KMS-11 (cell line): Measurements from ENCODE around the gene PRSS8.

ENCODE experiments used
- H2AFZ ChIP-seq: fragments of 200-600 bp; sonication (generic); 2 replicates; pipeline ENCODE4 v1.6.1; 2016; ENCODE audit warnings: antibody characterized with exemption, mixed run types, low read depth
- H3K27ac ChIP-seq: fragments of 200-600 bp; sonication (generic); 2 replicates; pipeline ENCODE4 v1.6.1; 2016; ENCODE audit warnings: mild to moderate bottlenecking, mixed run types
- H3K27me3 ChIP-seq: fragments of 200-600 bp; sonication (generic); 2 replicates; pipeline ENCODE4 v1.6.1; 2017; ENCODE audit warnings: mild to moderate bottlenecking, low read depth, mixed run types, moderate library complexity; ENCODE audit not compliant: insufficient read depth
- H3K36me3 ChIP-seq: fragments of 200-600 bp; sonication (generic); 2 replicates; pipeline ENCODE4 v1.6.1; 2017; ENCODE audit warnings: mild to moderate bottlenecking, mixed run types; ENCODE audit not compliant: insufficient read depth
- H3K4me1 ChIP-seq: fragments of 200-600 bp; sonication (generic); 2 replicates; pipeline ENCODE4 v1.6.1; 2016; ENCODE audit warnings: mild to moderate bottlenecking, low read depth, mixed run types; ENCODE audit not compliant: poor library complexity, severe bottlenecking
- H3K4me2 ChIP-seq: fragments of 200-600 bp; sonication (generic); 2 replicates; pipeline ENCODE4 v1.7.0; 2016; ENCODE audit warnings: mild to moderate bottlenecking, mixed run types
- H3K4me3 ChIP-seq: fragments of 200-600 bp; sonication (generic); IDR thresholded peaks from 2 replicates; pipeline ENCODE4 v1.6.1; 2017; ENCODE audit warnings: low read depth, low read length, mixed read lengths; ENCODE audit not compliant: insufficient read depth
- H3K79me2 ChIP-seq: fragments of 200-600 bp; sonication (generic); 2 replicates; pipeline ENCODE4 v1.6.1; 2016; ENCODE audit warnings: low read depth, mixed run types; ENCODE audit not compliant: insufficient read depth
- H3K9ac ChIP-seq: fragments of 200-600 bp; sonication (generic); 2 replicates; pipeline ENCODE4 v1.6.1; 2016; ENCODE audit warnings: mild to moderate bottlenecking, mixed run types
- H4K20me1 ChIP-seq: fragments of 200-600 bp; sonication (generic); 2 replicates; pipeline ENCODE4 v1.6.1; 2016; ENCODE audit warnings: mild to moderate bottlenecking, mixed run types; ENCODE audit not compliant: insufficient read depth
- TF ChIP-seq, protein P1 (sequence below): fragments of 200-600 bp; sonication (generic); conservative IDR thresholded peaks from 2 replicates; pipeline ENCODE4 v1.6.1; 2017; ENCODE audit warnings: low read depth, mild to moderate bottlenecking, antibody characterized with exemption, low read length, moderate library complexity, mixed read lengths

Gene PRSS8

DNA sequence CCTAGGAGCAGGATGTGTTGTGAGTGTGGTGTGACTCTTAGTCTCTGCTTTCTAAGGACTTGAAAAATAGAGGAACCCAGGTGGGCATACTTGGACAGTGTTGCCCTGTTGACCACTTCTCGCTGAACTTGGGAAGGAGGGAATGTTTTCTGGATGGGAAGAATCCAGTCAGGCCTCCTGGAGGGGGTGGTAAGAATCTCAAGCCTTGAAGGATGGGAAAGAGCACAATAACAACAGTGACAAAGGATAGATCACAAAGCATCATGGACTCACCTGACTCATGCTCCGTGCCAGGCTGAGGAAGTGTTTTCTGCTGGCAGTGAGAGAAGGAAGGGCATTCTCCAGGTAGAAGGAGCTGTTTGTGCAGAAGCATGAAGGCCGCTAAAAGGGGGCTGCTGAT lies 9.7 kb downstream of the PRSS8 start:
- Histone ChIP-seq H3K4me1 (no peaks in the 10 kb centered on the region), H3K27ac (no peak overlapping the region), H3K36me3 (no peaks in the 10 kb centered on the region), H3K27me3 (no peaks in the 10 kb centered on the region), H3K4me2 (no peak overlapping the region), H3K9ac (no peak overlapping the region), H2AFZ (no peak overlapping the region), H3K4me3 (no peak overlapping the region), H3K79me2 (no peaks in the 10 kb centered on the region), H4K20me1 (no peaks in the 10 kb centered on the region)
- TF ChIP-seq, protein P1, sequence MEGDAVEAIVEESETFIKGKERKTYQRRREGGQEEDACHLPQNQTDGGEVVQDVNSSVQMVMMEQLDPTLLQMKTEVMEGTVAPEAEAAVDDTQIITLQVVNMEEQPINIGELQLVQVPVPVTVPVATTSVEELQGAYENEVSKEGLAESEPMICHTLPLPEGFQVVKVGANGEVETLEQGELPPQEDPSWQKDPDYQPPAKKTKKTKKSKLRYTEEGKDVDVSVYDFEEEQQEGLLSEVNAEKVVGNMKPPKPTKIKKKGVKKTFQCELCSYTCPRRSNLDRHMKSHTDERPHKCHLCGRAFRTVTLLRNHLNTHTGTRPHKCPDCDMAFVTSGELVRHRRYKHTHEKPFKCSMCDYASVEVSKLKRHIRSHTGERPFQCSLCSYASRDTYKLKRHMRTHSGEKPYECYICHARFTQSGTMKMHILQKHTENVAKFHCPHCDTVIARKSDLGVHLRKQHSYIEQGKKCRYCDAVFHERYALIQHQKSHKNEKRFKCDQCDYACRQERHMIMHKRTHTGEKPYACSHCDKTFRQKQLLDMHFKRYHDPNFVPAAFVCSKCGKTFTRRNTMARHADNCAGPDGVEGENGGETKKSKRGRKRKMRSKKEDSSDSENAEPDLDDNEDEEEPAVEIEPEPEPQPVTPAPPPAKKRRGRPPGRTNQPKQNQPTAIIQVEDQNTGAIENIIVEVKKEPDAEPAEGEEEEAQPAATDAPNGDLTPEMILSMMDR: no peak

- H4K20me1 ChIP-seq: no peaks in the 10 kb centered on the region
- H2AFZ ChIP-seq: no peak overlapping the region
- no peak overlapping the region for H3K4me2 ChIP-seq
- no peak overlapping the region for H3K4me3 ChIP-seq
- no peak overlapping the region for H3K9ac ChIP-seq
- no peaks in the 10 kb centered on the region; the same call in 1 of the 2 replicates for H3K36me3 ChIP-seq
- H3K79me2 ChIP-seq: peaks cover 15% of the 10 kb centered on the region
- H3K4me1 ChIP-seq: peaks cover 10% of the 10 kb centered on the region
- TF ChIP-seq, protein P1: no peak
- no peaks in the 10 kb centered on the region for H3K27me3 ChIP-seq
- H3K27ac ChIP-seq: no peak overlapping the region
These were observed 15.4 kb downstream of the PRSS8 start for GRCh38 chr16:31120129-31120528.

DNA sequence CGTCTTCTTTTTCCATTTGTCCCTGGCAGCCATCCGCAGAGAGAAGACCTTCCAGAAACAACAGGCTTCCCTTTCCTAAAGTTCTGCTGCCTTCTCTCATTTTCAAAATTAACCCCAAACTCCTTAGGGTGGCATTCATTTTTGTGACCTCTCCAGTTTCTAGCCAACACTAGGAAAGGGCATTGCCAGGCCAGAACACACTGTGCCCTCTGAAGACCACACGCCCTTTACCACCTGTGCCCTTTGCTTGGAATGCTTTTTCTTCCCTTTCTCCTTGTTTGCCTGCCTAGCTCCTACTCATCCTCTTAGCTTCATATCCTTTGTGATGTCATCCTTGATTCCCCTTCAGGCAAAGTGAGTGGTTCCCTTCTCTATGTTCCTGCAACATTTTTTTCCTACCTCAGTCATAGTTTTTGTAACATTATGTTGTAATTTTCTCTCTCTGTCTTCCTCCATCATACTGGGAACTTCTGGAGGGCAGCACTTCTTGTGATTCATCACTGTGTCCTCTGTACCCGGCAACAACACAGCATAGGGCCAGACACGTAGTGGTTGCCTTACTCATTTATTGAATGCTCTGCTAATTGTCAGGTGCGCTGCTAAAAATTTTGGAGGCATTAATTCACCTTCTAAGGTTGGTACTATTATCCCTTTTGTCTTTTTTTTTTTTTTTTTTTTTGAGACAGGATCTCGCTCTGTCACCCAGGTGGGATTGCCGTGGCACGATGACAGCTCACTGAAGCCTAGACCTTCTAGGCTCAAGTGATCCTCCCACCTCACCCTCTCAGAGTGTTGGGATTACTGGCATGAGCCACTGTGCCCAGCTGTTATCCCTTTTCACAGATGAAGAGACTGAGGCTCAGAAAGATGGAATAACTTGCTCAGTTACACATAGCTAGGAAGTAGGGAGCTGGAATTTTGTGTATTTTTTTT lies 17.0 kb downstream of the PRSS8 start:
- Histone ChIP-seq H3K9ac (peak overlapping the region; percentile 35; the same call in 1 of the 2 replicates), H3K27ac (peak overlapping the region; percentile 20; the same call in 1 of the 2 replicates), H2AFZ (peak overlapping the region; percentile 28; the same call in 1 of the 2 replicates), H3K4me2 (peak overlapping the region; percentile 98), H3K27me3 (no peaks in the 10 kb centered on the region), H3K4me1 (peaks cover 10% of the 10 kb centered on the region), H3K4me3 (peak overlapping the region; percentile 30), H4K20me1 (no peaks in the 10 kb centered on the region), H3K79me2 (peaks cover 15% of the 10 kb centered on the region), H3K36me3 (no peaks in the 10 kb centered on the region; the same call in 1 of the 2 replicates)
- TF ChIP-seq, protein P1: no peak

DNA sequence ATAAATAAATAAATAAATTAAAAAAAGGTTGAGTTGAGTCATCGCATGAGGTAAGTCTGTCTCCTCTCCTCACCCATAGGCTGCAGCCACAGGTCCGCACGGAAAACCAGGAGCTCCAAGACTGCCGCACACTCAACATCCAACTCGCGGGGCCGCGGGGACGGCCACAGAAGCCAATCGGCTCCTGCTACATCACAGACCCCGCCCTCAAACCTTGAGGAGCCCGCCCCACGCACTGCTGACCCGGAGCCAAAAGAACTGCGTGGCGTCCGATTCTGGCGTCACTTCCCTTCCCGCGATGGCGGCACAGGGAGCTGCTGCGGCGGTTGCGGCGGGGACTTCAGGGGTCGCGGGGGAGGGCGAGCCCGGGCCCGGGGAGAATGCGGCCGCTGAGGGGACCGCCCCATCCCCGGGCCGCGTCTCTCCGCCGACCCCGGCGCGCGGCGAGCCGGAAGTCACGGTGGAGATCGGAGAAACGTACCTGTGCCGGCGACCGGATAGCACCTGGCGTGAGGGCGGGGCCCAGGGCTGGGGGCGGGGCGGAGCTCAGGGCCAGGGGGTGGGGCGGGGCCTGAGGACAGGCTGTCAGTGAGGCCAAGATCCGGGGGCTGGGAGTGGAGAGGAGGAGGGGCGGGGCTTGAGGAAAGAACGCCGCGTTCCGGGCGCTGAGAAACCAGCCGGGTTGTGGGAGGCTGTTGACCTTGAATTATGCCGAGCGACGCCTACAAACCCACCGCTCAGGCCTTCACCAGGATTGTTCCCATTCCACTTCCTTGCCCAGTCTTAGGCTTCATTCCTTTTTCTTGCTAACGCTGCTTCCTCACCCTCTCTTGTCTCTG lies 17.9 kb downstream of the PRSS8 start, which contains the start of gene KAT8:
TSS of gene KAT8 (plus strand) at position 281 of the 839 bp plus-strand sequence. CDS start at position 299, 18 bp downstream.
- peak within 1 kb of the TSS; percentile 30 for H3K4me3 ChIP-seq
- peak within 1 kb of the TSS; percentile 98 for H3K4me2 ChIP-seq
- peaks cover 15% of the 10 kb centered on the region for H3K79me2 ChIP-seq
- no peaks in the 10 kb centered on the region for H3K27me3 ChIP-seq
- no peaks in the 10 kb centered on the region for H4K20me1 ChIP-seq
- H3K9ac ChIP-seq: peak within 1 kb of the TSS; percentile 64
- peak within 1 kb of the TSS; percentile 48 for H2AFZ ChIP-seq
- H3K4me1 ChIP-seq: peaks cover 10% of the 10 kb centered on the region
- peak within 1 kb of the TSS; percentile 55 for H3K27ac ChIP-seq
- TF ChIP-seq, protein P1: no peak
- H3K36me3 ChIP-seq: no peaks in the 10 kb centered on the region; the same call in 1 of the 2 replicates
